PC-9 (cell line): ENCODE data around the gene SMIM29.

Experiments
- CTCF ChIP-seq: fragments of 200-600 bp; sonication (generic); conservative IDR thresholded peaks from 2 replicates; pipeline ENCODE4 v1.6.1; 2017; ENCODE audit warnings: mixed run types, antibody characterized with exemption, mild to moderate bottlenecking, moderate library complexity
- EZH2 ChIP-seq: fragments of 200-600 bp; sonication (generic); IDR thresholded peaks from 2 replicates; pipeline ENCODE4 v1.8.0; 2017; ENCODE audit warnings: antibody characterized with exemption, low read depth

DNA sequence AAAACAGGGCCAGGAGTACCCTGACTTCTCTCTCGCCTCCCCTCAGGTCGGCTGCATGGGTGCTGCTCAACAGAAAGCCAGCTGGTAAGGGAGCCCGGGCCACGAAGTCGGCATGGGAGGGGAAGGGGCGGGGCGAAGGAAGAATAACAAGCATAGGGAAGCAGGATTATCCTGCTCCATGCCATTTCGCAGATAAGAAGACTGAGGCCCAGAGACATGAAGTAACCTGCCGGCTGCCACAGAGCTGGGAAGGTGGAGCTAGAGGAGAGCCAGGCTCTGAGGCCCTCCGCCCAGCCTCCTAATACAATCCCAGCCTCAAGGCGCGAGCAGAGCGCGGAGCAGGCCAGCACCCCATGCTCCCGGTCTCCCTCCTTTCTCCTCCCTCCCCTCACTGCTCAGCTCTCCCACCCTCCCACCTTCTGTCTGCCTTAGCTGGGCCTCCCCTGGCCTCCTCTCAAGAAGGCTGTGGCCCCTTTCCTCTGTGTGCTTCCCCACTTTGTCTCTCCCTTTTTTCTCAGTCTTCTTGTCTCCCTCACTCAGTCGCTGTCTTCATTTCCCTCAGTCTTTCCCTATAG, 25.3 kb downstream of the SMIM29 start:
- no peak for TF ChIP-seq CTCF
- TF ChIP-seq EZH2 = no peak
